ENCODE data around the gene PKDREJ. TPM values are rescaled to one million over a fixed set of nuclear protein-coding genes. Genes with fewer than 3 reads are reported as not detected.
A peak's percentile ranks its signal among the peaks of the same experiment; 100 is the strongest.
"Not testable (repeated sequence)": the region's sequence is repeated elsewhere in the genome, so short reads cannot be mapped to it uniquely, and the experiment has no call there.

Gene PKDREJ, protein sequence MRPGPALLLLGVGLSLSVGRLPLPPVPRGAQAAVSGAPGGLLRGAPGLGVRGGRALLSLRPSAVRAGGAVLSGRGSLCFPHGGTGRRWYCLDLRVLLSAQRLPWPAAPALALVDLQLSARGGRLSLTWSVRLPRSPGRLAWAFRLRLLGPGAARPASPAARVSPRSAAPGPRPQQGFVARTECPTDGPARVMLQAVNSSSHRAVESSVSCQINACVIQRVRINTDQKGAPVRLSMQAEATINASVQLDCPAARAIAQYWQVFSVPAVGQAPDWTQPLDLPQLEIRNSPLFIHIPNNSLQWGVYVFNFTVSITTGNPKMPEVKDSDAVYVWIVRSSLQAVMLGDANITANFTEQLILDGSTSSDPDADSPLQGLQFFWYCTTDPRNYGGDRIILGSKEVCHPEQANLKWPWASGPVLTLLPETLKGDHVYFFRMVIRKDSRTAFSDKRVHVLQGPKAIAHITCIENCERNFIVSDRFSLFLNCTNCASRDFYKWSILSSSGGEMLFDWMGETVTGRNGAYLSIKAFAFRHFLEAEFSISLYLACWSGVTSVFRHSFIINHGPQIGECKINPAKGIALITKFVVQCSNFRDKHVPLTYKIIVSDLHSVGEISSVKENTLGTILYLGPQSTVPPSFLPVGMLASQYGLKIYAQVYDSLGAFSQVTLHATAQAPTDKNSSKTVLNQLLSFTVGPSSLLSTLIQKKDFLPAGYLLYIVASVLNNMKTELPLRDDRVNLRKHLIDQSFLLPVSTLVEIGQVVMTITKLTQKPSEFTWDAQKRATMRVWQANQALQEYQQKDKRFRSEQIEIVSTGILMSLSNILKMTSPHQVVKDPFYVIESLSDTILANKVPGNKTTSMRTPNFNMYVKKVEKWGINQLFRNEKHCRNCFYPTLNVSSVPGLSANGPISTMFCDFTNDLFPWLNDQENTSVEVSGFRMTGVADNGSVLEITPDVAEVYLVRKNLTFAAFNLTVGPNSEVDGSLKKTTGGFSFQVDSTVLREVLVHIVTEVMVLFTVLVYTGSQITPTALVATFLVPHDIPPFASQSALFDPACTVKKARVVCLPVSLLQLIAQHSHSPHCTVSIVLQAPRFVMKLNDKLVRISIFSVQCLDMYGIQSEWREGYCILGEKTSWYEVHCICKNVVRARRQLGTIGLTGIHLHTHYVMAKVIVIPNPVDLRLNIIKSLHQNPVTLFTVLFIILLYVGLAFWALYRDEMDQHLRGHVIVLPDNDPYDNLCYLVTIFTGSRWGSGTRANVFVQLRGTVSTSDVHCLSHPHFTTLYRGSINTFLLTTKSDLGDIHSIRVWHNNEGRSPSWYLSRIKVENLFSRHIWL (N-terminal part only)
- not detected in 2 replicates for total RNA-seq (2014; rRNA removed; shearing (Covaris generic))
- not detected in 2 replicates for polyA plus RNA-seq (2015; cell fraction: cytosol; rRNA removed)
- not detected in 2 replicates for polyA plus RNA-seq (2015; cell fraction: nucleus; rRNA removed)

DNA sequence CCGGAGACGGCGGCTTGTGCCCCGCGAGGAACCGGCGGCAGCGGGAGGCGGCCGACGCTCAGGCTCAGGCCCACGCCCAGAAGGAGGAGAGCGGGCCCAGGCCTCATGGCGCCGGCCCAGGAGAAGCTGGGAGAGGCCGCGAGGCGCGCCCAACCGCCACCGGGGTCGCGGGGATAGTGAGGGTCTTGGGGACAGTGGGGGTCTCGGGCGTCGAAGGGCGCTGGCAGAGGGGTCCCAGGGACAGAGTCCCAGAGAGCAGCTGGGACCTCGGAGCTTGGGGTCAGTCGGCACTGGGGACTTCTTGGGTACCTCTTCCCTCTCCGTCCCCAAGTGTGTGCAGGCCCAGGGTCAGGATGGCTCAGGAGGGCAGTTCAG is at the start of gene PKDREJ:
PKDREJ (minus strand) TSS at position 128 of the 375 bp plus-strand sequence; CDS start at position 107, 21 bp downstream.
- DNase-seq (ENCODE audit: low read depth, low spot score), result no peak
- in situ Hi-C loops (cut with HindIII; ENCODE audit: low pct_unique_long_range_greater_than_20kb, low sequenced_read_pairs), result loop anchor here (25.0 kb wide), 1 partner anchor 126 kb away; no protein-coding TSS in a partner anchor

DNA sequence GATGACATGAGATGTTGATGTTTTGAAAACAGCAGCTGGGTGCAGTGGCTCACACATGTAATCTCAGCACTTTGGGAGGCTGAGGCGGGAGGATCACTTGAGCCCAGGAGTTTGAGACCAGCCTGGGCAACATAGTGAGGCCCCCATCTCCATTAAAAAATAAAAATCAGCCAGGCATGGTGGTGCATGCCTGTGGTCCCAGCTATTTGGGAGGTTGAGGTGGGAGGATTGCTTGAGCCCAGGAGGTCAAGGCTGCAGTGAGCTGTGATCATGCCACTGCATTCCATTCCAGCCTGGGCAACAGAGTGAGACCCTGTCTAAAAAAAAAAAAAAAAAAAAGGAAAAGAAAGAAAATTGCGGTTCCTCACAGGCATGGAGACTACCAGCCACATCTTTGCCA is 49.7 kb upstream of the PKDREJ start:
- in situ Hi-C loops (cut with HindIII; ENCODE audit: low pct_unique_long_range_greater_than_20kb, low sequenced_read_pairs), result loop anchor here (25.0 kb wide), 1 partner anchor 301 kb away; no protein-coding TSS in a partner anchor
- not testable (repeated sequence) for DNase-seq (ENCODE audit: low read depth, low spot score)

DNA sequence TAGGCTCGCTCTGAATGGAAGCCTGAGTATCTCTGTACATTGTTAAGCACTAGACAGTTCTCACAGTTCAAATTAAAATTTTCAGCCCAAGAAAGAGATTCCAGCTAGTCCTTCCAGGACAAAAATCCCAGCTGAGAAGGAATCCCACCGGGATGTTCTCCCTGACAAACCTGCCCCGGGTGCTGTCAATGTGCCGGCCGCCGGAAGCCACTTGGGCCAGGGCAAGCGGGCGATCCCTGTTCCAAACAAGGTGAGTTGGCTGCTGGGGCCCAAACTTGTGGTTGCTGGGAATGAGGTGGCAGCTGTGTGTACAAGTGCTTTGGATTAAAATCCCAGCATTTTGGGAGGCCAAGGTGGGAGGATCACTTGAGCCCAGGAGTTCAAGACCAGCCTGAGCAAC is 48.9 kb upstream of the PKDREJ start:
- DNase-seq (ENCODE audit: low read depth, low spot score), result no peak
- in situ Hi-C loops (cut with HindIII; ENCODE audit: low pct_unique_long_range_greater_than_20kb, low sequenced_read_pairs), result loop anchor here (25.0 kb wide), 1 partner anchor 300 kb away; no protein-coding TSS in a partner anchor

DNA sequence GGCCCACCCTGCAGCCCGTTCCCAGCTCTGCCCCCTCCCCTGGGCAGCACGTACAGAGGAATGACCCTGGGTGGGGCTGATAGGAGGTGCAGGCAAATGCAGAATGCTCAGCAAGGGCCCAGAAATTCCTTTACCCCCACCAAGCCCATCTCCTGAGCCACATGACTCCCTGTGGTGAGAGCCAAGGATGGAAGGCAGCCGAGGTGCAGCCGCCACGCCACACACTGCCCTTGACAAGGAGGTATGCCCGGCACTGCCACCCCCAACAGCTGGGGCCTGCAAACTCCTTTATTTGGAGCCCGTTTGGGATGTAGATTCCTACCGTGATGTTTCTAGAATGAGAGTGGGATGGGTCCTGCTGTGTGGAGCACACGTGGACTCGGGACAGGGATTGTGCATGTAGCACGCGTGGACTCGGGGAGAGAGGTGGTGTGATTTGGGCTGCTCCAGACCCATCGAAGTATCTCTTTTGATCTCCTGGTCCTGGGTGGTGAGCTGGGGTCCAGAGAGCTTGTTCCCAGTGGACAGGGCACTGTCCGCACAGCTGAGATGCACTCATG is 46.5 kb upstream of the PKDREJ start:
- no peak for DNase-seq (ENCODE audit: low read depth, low spot score)
- in situ Hi-C loops (cut with HindIII; ENCODE audit: low pct_unique_long_range_greater_than_20kb, low sequenced_read_pairs), result loop anchor here (25.0 kb wide), 1 partner anchor 297 kb away; no protein-coding TSS in a partner anchor

DNA sequence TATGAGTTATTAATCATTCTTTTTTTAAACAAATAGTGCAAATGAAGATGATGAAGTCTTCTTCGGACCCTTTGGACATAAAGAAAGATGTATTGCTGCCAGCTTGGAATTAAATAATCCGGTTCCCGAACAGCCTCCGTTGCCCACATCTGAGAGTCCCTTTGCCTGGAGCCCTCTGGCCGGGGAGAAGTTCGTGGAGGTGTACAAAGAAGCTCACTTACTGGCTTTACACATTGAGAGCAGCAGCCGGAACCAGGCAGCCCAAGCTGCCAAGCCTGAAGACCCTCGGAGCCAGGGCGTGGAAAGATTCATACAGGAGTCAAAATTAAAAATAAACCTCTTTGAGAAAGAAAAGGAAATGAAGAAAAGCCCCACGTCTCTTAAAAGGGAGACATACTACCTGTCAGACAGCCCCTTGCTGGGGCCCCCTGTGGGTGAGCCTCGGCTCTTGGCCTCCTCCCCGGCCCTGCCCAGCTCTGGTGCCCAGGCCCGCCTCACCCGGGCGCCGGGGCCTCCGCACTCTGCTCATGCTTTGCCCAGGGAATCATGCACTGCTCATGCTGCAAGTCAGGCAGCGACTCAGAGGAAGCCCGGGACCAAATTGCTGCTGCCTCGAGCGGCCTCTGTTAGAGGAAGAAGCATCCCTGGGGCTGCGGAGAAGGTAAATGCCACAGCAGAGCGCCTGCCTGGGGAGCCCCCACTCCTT is 45.3 kb upstream of the PKDREJ start:
- DNase-seq (ENCODE audit: low read depth, low spot score), result no peak
- in situ Hi-C loops (cut with HindIII; ENCODE audit: low pct_unique_long_range_greater_than_20kb, low sequenced_read_pairs), result loop anchor here (25.0 kb wide), 1 partner anchor 296 kb away; no protein-coding TSS in a partner anchor

DNA sequence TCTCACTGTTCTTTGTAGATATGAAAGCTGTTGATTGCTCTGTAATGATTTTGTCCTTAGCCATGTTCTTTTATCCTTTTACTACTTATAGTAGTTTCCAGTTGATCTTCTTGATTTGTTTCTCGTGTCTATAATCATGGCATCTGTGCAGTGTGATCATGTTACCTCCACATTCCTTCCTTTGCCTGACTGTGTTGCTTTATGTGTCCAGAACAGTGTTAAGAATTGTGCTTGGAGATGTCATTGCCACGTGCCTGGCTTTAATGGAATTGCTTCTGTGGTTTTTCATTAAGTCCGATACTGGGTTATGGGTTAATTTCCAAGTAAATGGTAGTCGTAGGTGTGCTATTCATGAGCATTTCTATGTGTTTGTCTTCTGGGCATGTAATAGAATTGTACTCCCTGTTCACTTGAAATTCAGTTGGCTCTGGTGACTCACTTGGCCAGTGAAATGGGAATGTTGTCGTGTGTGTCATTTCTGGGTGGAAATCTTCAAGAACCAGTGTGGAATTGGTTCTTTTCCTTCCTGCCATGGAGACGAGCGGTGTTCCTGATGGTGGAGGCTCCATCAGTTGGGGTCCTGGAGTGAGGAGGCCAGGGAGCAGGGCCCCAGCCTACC is 40.3 kb upstream of the PKDREJ start:
- peak; percentile 22 for DNase-seq (ENCODE audit: low read depth, low spot score)
- in situ Hi-C loops (cut with HindIII; ENCODE audit: low pct_unique_long_range_greater_than_20kb, low sequenced_read_pairs), result loop anchor here (25.0 kb wide), 1 partner anchor 291 kb away; no protein-coding TSS in a partner anchor

DNA sequence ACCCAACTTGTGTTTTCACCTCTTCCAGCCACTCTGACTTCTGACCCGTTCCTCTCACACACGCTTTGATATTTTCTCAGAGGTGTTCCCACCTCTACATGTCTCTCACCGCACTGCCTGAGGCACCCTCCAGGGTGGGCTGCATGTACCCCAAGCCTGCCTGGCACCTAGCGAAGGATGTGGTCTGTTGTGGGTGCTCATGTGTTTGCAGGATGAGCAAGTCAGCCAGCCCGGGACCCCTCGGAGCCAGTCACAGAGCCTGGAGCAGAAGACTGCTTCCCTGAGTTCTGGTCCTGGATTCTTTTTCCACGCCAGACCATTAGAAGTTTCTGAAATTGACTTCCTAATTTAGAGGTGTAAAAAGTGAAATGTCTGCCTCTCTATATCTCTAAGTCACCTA is 37.3 kb upstream of the PKDREJ start:
- DNase-seq (ENCODE audit: low read depth, low spot score), result no peak
- in situ Hi-C loops (cut with HindIII; ENCODE audit: low pct_unique_long_range_greater_than_20kb, low sequenced_read_pairs), result loop anchor here (25.0 kb wide), 1 partner anchor 288 kb away; no protein-coding TSS in a partner anchor

DNA sequence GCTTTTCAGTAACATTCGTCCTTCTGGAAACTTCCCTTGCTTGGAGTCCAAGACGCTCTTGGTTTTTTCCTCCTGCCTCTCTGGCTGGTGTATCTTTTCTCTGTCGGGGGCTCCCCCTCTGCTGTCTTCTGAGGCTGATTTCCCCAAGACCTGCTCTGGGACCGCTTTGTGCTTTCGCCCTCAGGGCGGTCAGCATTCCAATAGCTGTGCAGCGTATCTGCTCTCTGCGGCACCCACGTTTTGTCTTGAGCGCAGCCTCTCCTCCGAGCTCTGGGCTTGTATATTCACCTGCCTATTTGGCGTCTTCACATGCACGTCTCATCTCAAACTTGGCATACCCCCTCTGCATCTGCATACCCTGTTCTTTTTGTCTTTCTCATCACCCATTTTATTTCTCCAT is 36.0 kb upstream of the PKDREJ start:
- DNase-seq (ENCODE audit: low read depth, low spot score), result no peak
- in situ Hi-C loops (cut with HindIII; ENCODE audit: low pct_unique_long_range_greater_than_20kb, low sequenced_read_pairs), result no loop called here

DNA sequence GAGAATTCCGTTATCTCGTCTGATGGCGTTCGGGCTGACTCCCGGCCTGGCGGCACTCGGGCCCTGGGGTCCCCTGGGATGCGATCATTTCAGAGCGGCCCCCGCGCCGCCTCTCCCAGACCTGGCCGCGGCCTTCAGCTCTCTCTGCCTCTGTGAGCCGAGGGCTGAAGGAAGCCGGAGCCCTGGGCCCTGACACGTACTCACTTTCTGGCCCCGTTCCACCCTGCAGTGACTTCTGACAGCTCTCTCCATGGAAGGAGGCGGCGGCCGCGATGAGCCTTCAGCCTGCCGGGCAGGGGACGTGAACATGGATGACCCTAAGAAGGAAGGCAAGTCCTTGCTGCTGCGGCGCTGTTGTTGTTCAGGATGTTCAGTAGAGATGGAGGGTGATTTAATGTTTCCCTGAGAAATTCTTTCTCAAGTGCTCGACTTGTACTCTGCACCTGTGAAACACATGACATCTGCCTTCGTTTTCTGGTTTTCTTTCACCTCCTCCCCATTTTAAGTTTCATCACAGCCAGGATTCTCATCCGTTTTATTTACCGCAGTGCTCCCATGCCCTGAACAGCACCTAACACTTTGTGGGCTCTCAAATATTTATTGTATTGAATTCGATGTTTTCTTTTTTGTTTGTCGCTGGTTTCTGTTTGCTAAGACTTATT is 34.1 kb upstream of the PKDREJ start:
- DNase-seq (ENCODE audit: low read depth, low spot score), result no peak
- in situ Hi-C loops (cut with HindIII; ENCODE audit: low pct_unique_long_range_greater_than_20kb, low sequenced_read_pairs), result no loop called here

DNA sequence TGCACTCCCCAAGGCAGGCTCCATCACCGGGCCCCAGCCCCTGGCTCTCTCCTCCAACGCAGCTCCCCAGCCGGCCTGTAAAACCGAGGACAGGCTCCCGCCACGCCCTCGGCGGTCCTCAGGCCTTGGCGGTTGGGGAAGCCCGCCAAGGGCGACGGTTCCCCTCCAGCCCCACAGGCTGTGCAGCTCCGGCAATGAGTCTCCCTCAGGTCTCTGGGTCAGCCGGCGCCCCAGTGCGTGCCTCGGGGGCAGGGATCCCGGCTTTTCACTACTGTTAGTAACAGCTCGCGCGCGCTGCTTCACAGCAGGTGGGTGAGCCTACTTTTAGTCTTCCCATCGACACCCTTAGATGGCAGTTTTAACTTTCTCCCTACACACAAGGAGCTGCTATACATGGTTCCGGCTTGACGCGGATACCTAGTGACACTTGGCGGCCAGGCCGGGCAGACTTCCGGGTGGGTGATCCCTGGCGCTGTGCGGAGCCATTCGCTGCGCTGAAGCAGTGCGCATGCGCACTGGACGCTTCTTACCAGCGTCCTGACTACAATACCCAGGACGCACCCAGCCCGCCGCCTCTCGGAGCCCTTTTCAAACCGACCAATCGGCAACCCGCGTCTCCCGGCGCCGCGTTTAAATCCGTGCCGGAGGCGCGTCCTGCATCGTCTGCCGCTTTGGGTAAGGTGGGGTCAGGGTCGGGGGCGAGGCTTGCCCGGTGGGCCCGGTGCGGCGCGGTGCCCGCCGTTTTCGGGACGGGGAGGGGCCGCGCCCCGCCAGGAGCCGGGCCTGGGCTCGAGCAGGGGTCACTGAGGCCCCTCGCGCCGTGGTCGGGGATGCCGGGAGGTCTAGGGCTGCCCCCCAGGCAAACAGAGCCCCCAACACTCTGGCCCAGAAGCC is 33.4 kb upstream of the PKDREJ start, which contains the start of gene GTSE1:
GTSE1 (plus strand) TSS at position 614 of the 894 bp plus-strand sequence. CDS start 531 bp downstream, outside the sequence.
- in situ Hi-C loops (cut with HindIII; ENCODE audit: low pct_unique_long_range_greater_than_20kb, low sequenced_read_pairs), result no loop called here
- DNase-seq (ENCODE audit: low read depth, low spot score), result peak; percentile 99

DNA sequence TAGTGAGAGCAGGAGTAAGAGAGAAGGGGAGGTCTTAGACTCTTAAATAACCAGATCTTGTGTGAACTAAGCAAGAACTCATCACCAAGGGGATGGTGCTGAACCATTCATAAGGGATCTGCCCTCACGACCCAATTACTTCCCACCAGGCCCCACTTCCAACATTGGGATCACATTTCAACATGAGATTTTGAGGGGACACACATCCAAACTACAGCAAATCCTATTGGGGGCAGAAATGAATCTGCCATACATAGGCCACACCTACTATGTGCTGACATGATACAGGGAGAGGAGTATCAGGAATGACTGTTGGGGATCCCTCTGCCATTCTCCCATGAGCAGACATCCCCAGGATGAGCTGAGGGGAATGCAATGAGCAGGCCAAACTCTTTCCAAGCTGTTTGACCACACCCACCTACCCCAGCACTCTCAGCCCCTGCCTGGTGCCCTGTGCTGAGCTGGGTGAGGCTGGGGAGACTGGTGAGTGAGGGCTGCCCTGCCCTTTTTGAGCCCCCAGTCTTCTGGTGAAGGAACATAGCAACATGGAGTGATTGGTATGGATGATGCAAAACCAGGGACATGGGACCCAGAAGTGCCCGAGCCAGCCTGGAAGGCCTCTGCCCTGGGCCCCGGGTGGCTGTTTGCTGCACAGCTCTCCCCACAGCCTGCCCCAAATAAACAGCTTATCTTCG is 32.3 kb upstream of the PKDREJ start:
- DNase-seq (ENCODE audit: low read depth, low spot score), result no peak
- in situ Hi-C loops (cut with HindIII; ENCODE audit: low pct_unique_long_range_greater_than_20kb, low sequenced_read_pairs), result no loop called here

DNA sequence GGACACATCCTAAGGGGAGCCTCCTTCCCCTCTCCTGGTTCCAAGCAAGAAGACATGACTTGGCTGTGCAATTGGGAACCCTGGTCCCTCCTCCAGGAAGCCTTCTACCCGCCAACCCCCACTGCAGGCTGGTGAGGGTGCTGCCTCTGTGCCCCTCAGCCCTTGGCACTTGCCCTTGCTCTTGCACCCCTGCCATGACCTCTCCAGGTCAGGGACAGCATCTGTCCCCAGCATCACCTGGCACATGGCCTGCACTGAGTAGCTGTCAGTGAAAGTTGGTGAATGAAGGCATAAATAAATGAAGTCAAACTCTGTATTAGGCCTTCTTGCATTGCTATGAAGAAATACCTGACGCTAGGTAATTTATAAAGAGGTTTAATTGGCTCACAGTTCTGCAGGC is 31.6 kb upstream of the PKDREJ start:
- in situ Hi-C loops (cut with HindIII; ENCODE audit: low pct_unique_long_range_greater_than_20kb, low sequenced_read_pairs), result no loop called here
- DNase-seq (ENCODE audit: low read depth, low spot score), result no peak

DNA sequence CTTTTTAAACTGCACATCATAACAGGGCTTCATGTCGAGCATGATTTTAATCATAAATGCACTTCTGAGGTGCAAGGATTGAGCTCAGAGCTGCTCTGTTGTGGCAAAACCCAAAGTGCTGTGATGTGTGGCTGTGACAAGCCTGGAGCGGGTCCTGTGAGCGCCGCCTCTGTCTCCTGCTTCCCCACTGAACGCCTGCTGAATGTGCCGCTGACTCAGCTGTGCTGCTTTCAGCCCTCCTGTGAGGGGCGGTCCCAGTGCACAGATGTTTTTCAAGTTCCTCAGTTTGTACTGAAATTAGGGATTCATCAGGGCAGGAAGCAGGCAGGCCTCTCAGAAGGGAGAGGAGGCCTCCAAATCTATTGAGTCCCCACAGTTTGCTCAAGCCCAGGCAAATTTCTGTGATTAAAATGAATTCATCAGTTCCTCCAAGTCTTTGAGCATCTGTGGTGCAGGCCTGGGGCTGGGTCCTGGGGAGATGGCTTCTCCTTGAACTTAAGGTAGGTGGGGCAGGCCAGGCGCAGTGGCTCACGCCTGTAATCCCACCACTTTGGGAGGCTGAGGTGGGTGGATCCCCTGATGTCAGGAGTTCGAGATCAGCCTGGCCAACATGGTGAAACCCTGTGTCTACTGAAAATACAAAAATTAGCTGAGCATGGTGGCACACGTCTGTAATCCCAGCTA is 30.6 kb upstream of the PKDREJ start:
- in situ Hi-C loops (cut with HindIII; ENCODE audit: low pct_unique_long_range_greater_than_20kb, low sequenced_read_pairs), result no loop called here
- no peak for DNase-seq (ENCODE audit: low read depth, low spot score)

Measured in SK-MEL-5 (cell line).